Measurements from ENCODE around the gene ZFYVE27. TPM values are rescaled to one million over a fixed set of nuclear protein-coding genes. Genes with fewer than 3 reads are reported as not detected.

The ZFYVE27 gene
- total and polyA plus RNA-seq, 2 donors (not counting 3 experiments of a cell fraction or from before 2014, with no cell fraction given) = 16.3 to 24.2 TPM

DNA sequence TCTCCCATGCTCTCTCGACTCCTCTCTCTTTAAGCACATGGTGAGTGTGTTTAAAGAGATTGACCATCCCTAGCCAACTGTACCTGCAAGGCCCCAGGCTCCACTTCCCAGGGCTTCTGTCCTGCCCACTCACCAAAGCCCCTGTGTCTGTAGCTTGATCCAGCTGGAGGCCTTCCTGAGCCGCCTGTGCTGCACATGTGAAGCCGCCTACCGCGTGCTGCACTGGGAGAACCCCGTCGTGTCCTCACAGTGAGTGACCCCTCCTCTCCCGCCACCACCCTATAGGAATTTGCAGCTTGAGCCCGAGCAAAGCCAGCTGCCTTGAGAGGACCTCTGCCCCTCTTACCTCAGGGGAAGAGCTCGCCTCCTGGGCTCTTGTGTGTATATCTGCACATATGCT lies 11.2 kb downstream of the ZFYVE27 start:
- intact Hi-C loops (cut with micrococcal nuclease) (no loop called here), dilution Hi-C loops (cut with MboI; ENCODE audit: extremely low pct_ligation_motif_present, low sequenced_read_pairs) (no loop called here)
- CTCF ChIA-PET = interaction anchor here (0.9 kb wide), 1 partner anchor 72 kb away, joined by 3 read pairs; no protein-coding TSS in a partner anchor
- TF ChIP-seq MYC (IDR thresholded peaks at IDR 0.05; ENCODE audit: low read depth, low read length) = no peak
- TF ChIP-seq, protein P1, sequence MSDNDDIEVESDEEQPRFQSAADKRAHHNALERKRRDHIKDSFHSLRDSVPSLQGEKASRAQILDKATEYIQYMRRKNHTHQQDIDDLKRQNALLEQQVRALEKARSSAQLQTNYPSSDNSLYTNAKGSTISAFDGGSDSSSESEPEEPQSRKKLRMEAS (IDR thresholded peaks at IDR 0.05; ENCODE audit: insufficient read depth, insufficient read length) = no peak
- TF ChIP-seq POLR2AphosphoS5 (IDR thresholded peaks at IDR 0.05; ENCODE audit: insufficient read depth, low read depth, low read length) = no peak
- no peak for TF ChIP-seq POLR2A (IDR thresholded peaks at IDR 0.05; ENCODE audit: low read depth, low read length)
- TF ChIP-seq GATA2 (IDR thresholded peaks at IDR 0.05; ENCODE audit: insufficient read depth, insufficient read length, low read depth, low read length) = no peak
- TF ChIP-seq EZH2 (IDR thresholded peaks at IDR 0.05; ENCODE audit: borderline replicate concordance, low read depth, low read length, severe bottlenecking) = no peak
- no peak for TF ChIP-seq JUN (IDR thresholded peaks at IDR 0.05; ENCODE audit: borderline replicate concordance, insufficient read depth, insufficient read length, low read depth)
- TF ChIP-seq FOS (IDR thresholded peaks at IDR 0.05; ENCODE audit: borderline replicate concordance, insufficient read depth, low read length) = no peak
- TF ChIP-seq, protein P2, sequence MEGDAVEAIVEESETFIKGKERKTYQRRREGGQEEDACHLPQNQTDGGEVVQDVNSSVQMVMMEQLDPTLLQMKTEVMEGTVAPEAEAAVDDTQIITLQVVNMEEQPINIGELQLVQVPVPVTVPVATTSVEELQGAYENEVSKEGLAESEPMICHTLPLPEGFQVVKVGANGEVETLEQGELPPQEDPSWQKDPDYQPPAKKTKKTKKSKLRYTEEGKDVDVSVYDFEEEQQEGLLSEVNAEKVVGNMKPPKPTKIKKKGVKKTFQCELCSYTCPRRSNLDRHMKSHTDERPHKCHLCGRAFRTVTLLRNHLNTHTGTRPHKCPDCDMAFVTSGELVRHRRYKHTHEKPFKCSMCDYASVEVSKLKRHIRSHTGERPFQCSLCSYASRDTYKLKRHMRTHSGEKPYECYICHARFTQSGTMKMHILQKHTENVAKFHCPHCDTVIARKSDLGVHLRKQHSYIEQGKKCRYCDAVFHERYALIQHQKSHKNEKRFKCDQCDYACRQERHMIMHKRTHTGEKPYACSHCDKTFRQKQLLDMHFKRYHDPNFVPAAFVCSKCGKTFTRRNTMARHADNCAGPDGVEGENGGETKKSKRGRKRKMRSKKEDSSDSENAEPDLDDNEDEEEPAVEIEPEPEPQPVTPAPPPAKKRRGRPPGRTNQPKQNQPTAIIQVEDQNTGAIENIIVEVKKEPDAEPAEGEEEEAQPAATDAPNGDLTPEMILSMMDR (IDR thresholded peaks at IDR 0.05; ENCODE audit: extremely low read depth in 1 of 2, insufficient read depth in 1 of 2, low read depth in 1 of 2, low read length in 2 of 2) = no peak
- Histone ChIP-seq H2AFZ (ENCODE audit: low read depth, low read length) (no peak overlapping the region), H3K4me3 (replicated peaks in 1 of 3; ENCODE audit: insufficient read depth in 1 of 3, low read depth in 1 of 3, low read length in 3 of 3) (no peak overlapping the region), H3K79me2 (ENCODE audit: control insufficient read depth, insufficient read depth, low read length) (no peaks in the 10 kb centered on the region), H3K27ac (ENCODE audit: insufficient read depth, low read depth, low read length) (no peak overlapping the region), H3K4me2 (ENCODE audit: insufficient read depth, low read length) (no peak overlapping the region), H3K27me3 (ENCODE audit: control insufficient read depth in 2 of 2, insufficient read depth in 2 of 2, low read length in 2 of 2) (no peaks in the 10 kb centered on the region), H4K20me1 (replicated peaks; ENCODE audit: control insufficient read depth, extremely low read depth, insufficient read depth, low read length) (peaks cover 2% of the 10 kb centered on the region), H3K9me1 (replicated peaks; ENCODE audit: control insufficient read depth, extremely low read depth, insufficient read depth, low read length) (no peaks in the 10 kb centered on the region), H3K4me1 (ENCODE audit: control insufficient read depth, extremely low read depth, insufficient read depth, low read length) (no peaks in the 10 kb centered on the region), H3K9me3 (replicated peaks; ENCODE audit: control insufficient read depth, insufficient read depth, low read length) (no peaks in the 10 kb centered on the region), H3K36me3 (ENCODE audit: control insufficient read depth in 2 of 2, extremely low read depth in 1 of 2, insufficient read depth in 2 of 2, low read length in 2 of 2) (peaks cover 8 to 50% of the 10 kb centered on the region in 2 experiments), H3K9ac (replicated peaks; ENCODE audit: extremely low read depth, insufficient read depth, low read length) (no peak overlapping the region)
- POLR2A ChIA-PET = no interaction called here
- FAIRE-seq (no peak), DNase-seq (ENCODE audit: low read depth, low spot score) (no peak)
- no TSS peak for BruUV-seq (replicated peaks)
